ENCODE data around the gene TMEM60. TPM values are rescaled to one million over a fixed set of nuclear protein-coding genes. Genes with fewer than 3 reads are reported as not detected.

Gene TMEM60
- total RNA-seq, 1 experiment from 2014 or later = 19.6 TPM

GRCh38 chr7:77783111-77783510 is 15.1 kb downstream of the TMEM60 start:
- no peaks in the 10 kb centered on the region for H3K27me3 Mint-ChIP-seq (ENCODE audit: insufficient read depth, unreplicated experiment)
- Histone ChIP-seq H3K27me3 (replicated peaks; ENCODE audit: control insufficient read depth, insufficient read depth, low read length) (no peaks in the 10 kb centered on the region), H3K9me3 (peaks cover 5% of the 10 kb centered on the region), H3K4me1 (peaks cover 18% of the 10 kb centered on the region), H3K36me3 (ENCODE audit: control insufficient read depth, insufficient read depth, low read length) (peaks cover 2% of the 10 kb centered on the region; the same call in 1 of the 2 replicates), H3K4me3 (ENCODE audit: low read depth, low read length) (no peak overlapping the region)
- no peak for TF ChIP-seq CTCF (IDR thresholded peaks at IDR 0.05; ENCODE audit: insufficient read depth in 1 of 2, low read depth in 1 of 2, low read length in 1 of 2, severe bottlenecking in 1 of 2, unreplicated experiment in 1 of 2)
- H3K27ac Mint-ChIP-seq (ENCODE audit: unreplicated experiment) = no peak overlapping the region
- intact Hi-C loops (cut with micrococcal nuclease; ENCODE audit: unreplicated experiment) = no loop called here
- no peak for DNase-seq
- H3K4me1 Mint-ChIP-seq (ENCODE audit: low read depth, unreplicated experiment) = peaks cover 6% of the 10 kb centered on the region
- H3K36me3 Mint-ChIP-seq (ENCODE audit: insufficient read depth, unreplicated experiment) = peaks cover 36% of the 10 kb centered on the region
- POLR2A ChIA-PET = no interaction called here
- CTCF ChIA-PET = interaction anchor here (1.6 kb wide), 1 partner anchor 15 kb away, joined by 3 read pairs; the partner anchor contains the start of genes PHTF2 and TMEM60
- H3K9me3 Mint-ChIP-seq (ENCODE audit: unreplicated experiment) = no peaks in the 10 kb centered on the region
- no peak overlapping the region for H3K4me3 Mint-ChIP-seq (ENCODE audit: unreplicated experiment)
- no TSS peak for BruUV-seq (replicated peaks)

- Histone ChIP-seq H3K4me1 (peaks cover 18% of the 10 kb centered on the region), H3K4me3 (ENCODE audit: low read depth, low read length) (no peak overlapping the region), H3K36me3 (ENCODE audit: control insufficient read depth, insufficient read depth, low read length) (peaks cover 2% of the 10 kb centered on the region; the same call in 1 of the 2 replicates), H3K9me3 (peaks cover 5% of the 10 kb centered on the region), H3K27me3 (replicated peaks; ENCODE audit: control insufficient read depth, insufficient read depth, low read length) (no peaks in the 10 kb centered on the region)
- intact Hi-C loops (cut with micrococcal nuclease; ENCODE audit: unreplicated experiment) = no loop called here
- BruUV-seq (replicated peaks) = no TSS peak
- Mint-ChIP-seq H3K9me3 (ENCODE audit: unreplicated experiment) (no peaks in the 10 kb centered on the region), H3K27me3 (ENCODE audit: insufficient read depth, unreplicated experiment) (no peaks in the 10 kb centered on the region), H3K36me3 (ENCODE audit: insufficient read depth, unreplicated experiment) (peaks cover 34% of the 10 kb centered on the region), H3K4me3 (ENCODE audit: unreplicated experiment) (no peak overlapping the region), H3K4me1 (ENCODE audit: low read depth, unreplicated experiment) (peaks cover 6% of the 10 kb centered on the region), H3K27ac (ENCODE audit: unreplicated experiment) (no peak overlapping the region)
- no peak for TF ChIP-seq CTCF (IDR thresholded peaks at IDR 0.05; ENCODE audit: insufficient read depth in 1 of 2, low read depth in 1 of 2, low read length in 1 of 2, severe bottlenecking in 1 of 2, unreplicated experiment in 1 of 2)
- ChIA-PET CTCF (interaction anchor here (1.6 kb wide), 1 partner anchor 16 kb away, joined by 3 read pairs; the partner anchor contains the start of genes PHTF2 and TMEM60), POLR2A (no interaction called here)
- DNase-seq = no peak
These were observed 15.9 kb downstream of the TMEM60 start for GRCh38 chr7:77782383-77782782.

GRCh38 chr7:77778535-77778934 is 19.7 kb downstream of the TMEM60 start:
- H3K36me3 Mint-ChIP-seq (ENCODE audit: insufficient read depth, unreplicated experiment) = peaks cover 44% of the 10 kb centered on the region
- H3K27ac Mint-ChIP-seq (ENCODE audit: unreplicated experiment) = no peak overlapping the region
- BruUV-seq (replicated peaks) = no TSS peak
- H3K27me3 Mint-ChIP-seq (ENCODE audit: insufficient read depth, unreplicated experiment) = no peaks in the 10 kb centered on the region
- ChIA-PET CTCF (no interaction called here), POLR2A (no interaction called here)
- H3K4me1 ChIP-seq = peaks cover 16% of the 10 kb centered on the region
- intact Hi-C loops (cut with micrococcal nuclease; ENCODE audit: unreplicated experiment) = no loop called here
- no peak for DNase-seq
- H3K4me1 Mint-ChIP-seq (ENCODE audit: low read depth, unreplicated experiment) = peaks cover 6% of the 10 kb centered on the region
- H3K27me3 ChIP-seq (replicated peaks; ENCODE audit: control insufficient read depth, insufficient read depth, low read length) = no peaks in the 10 kb centered on the region
- no peaks in the 10 kb centered on the region for H3K9me3 ChIP-seq
- no peaks in the 10 kb centered on the region; the same call in 1 of the 2 replicates for H3K36me3 ChIP-seq (ENCODE audit: control insufficient read depth, insufficient read depth, low read length)
- H3K9me3 Mint-ChIP-seq (ENCODE audit: unreplicated experiment) = peaks cover 12% of the 10 kb centered on the region
- no peak overlapping the region for H3K4me3 Mint-ChIP-seq (ENCODE audit: unreplicated experiment)
- TF ChIP-seq CTCF (IDR thresholded peaks at IDR 0.05; ENCODE audit: insufficient read depth in 1 of 2, low read depth in 1 of 2, low read length in 1 of 2, severe bottlenecking in 1 of 2, unreplicated experiment in 1 of 2) = no peak
- no peak overlapping the region for H3K4me3 ChIP-seq (ENCODE audit: low read depth, low read length)
